HEK293 (cell line): ENCODE data around the gene PTCRA.
A peak's percentile ranks its signal among the peaks of the same experiment; 100 is the strongest.

ENCODE experiments used
- CTCF ChIA-PET: fragments of 350-600 bp; formaldehyde crosslinking; extraction: SDS; loops from one replicate; lab custom pipeline; 2021; ENCODE audit warnings: antibody characterized with exemption; lab: Yijun Ruan, JAX
- POLR2A ChIA-PET: fragments of 300-600 bp; formaldehyde crosslinking; extraction: SDS; loops from one replicate; lab custom pipeline; 2020; ENCODE audit warnings: antibody characterized with exemption, inconsistent platforms; lab: Yijun Ruan, JAX
- H3K27ac ChIP-seq: fragments of 200-500 bp; sonication (Bioruptor generic); 2 replicates; pipeline ENCODE4 v1.5.1; 2014; ENCODE audit warnings: low read depth, low read length, control low read depth, inconsistent platforms; ENCODE audit errors: extremely low read depth
- H3K36me3 ChIP-seq, 2 experiments: fragments of 200-500 bp in 1 of 2; sonication (Bioruptor generic) in 1 of 2; 1 replicate in 1 of 2; 2 replicates in 1 of 2; pipeline ENCODE4 v1.5.1; 2014 to 2017; ENCODE audit warnings: inconsistent platforms in 2 of 2, low read length in 2 of 2; ENCODE audit not compliant: control insufficient read depth in 2 of 2, insufficient read depth in 1 of 2
- H3K4me1 ChIP-seq: fragments of 200-500 bp; sonication (Bioruptor generic); 2 replicates; pipeline ENCODE4 v1.5.1; 2014; ENCODE audit warnings: mild to moderate bottlenecking, low read length, inconsistent platforms; ENCODE audit not compliant: control insufficient read depth, insufficient read depth
- H3K4me3 ChIP-seq: 2 replicates; pipeline ENCODE4 v1.5.1; 2011; ENCODE audit warnings: low read depth, mild to moderate bottlenecking, control low read depth, low read length, moderate library complexity
- H3K9me3 ChIP-seq: fragments of 200-500 bp; sonication (Bioruptor generic); 2 replicates; pipeline ENCODE4 v1.5.1; 2014; ENCODE audit warnings: low read depth, low read length, inconsistent platforms; ENCODE audit not compliant: control insufficient read depth, insufficient read depth
- BCL11B ChIP-seq: fragments of 450-650 bp; formaldehyde crosslinking; IDR thresholded peaks from 2 replicates; pipeline ENCODE4 v1.5.1; 2016; ENCODE audit warnings: low read depth, missing biosample characterization, missing genetic modification characterization
- EGR2 ChIP-seq: fragments of 450-650 bp; formaldehyde crosslinking; IDR thresholded peaks from 2 replicates; pipeline ENCODE4 v1.5.1; 2016; ENCODE audit warnings: low read depth, missing biosample characterization, missing genetic modification characterization
- GLIS1 ChIP-seq: fragments of 450-650 bp; formaldehyde crosslinking; IDR thresholded peaks from 2 replicates; pipeline ENCODE4 v1.5.1; 2016; ENCODE audit warnings: missing biosample characterization, missing genetic modification characterization
- ZBTB6 ChIP-seq: fragments of 450-650 bp; formaldehyde crosslinking; IDR thresholded peaks from 2 replicates; pipeline ENCODE4 v1.5.1; 2017; ENCODE audit warnings: missing biosample characterization, missing genetic modification characterization
- ZFHX2 ChIP-seq: fragments of 450-650 bp; formaldehyde crosslinking; conservative IDR thresholded peaks from 2 replicates; pipeline ENCODE4 v1.5.1; 2016; ENCODE audit warnings: missing biosample characterization, missing genetic modification characterization
- ZNF37A ChIP-seq: fragments of 450-650 bp; IDR thresholded peaks from 2 replicates; pipeline ENCODE4 v1.5.1; 2018; ENCODE audit warnings: missing biosample characterization, missing genetic modification characterization
- ZNF549 ChIP-seq: fragments of 450-650 bp; IDR thresholded peaks from 2 replicates; pipeline ENCODE4 v1.5.1; 2018; ENCODE audit warnings: missing biosample characterization, missing genetic modification characterization, mild to moderate bottlenecking, inconsistent platforms, moderate library complexity
- ZNF654 ChIP-seq: fragments of 450-650 bp; formaldehyde crosslinking; IDR thresholded peaks from 2 replicates; pipeline ENCODE4 v1.5.1; 2016; ENCODE audit warnings: low read depth, missing biosample characterization, missing genetic modification characterization

The PTCRA gene

GRCh38 chr6:42973926-42974325 lies 58.1 kb downstream of the PTCRA start:
- ChIA-PET CTCF (interaction anchor here (0.8 to 3.2 kb wide), 4 partner anchors 10 to 170 kb away, joined by 3 to 20 read pairs (median 3); no protein-coding TSS in a partner anchor), POLR2A (interaction anchor here (0.5 to 3.2 kb wide), 4 partner anchors 10 to 247 kb away, joined by 3 to 29 read pairs (median 7); partner anchors contain the start of genes CNPY3 and PPP2R5D)
- no peak overlapping the region for H3K27ac ChIP-seq
- TF ChIP-seq EGR2 (tag by site-specific recombination) (peak; percentile 40; the same call in 1 of the 2 replicates), ZFHX2 (tag by site-specific recombination) (no peak)
- no peaks in the 10 kb centered on the region for H3K9me3 ChIP-seq
- H3K4me1 ChIP-seq = no peaks in the 10 kb centered on the region
- H3K4me3 ChIP-seq = no peak overlapping the region
- H3K36me3 ChIP-seq = peaks cover 12 to 18% of the 10 kb centered on the region in 2 experiments; a peak in 2 of 3 replicates

GRCh38 chr6:42974919-42975505 lies 59.2 kb downstream of the PTCRA start:
- Histone ChIP-seq H3K4me1 (no peaks in the 10 kb centered on the region), H3K4me3 (no peak overlapping the region), H3K36me3 (peaks cover 10 to 12% of the 10 kb centered on the region in 2 experiments; a peak in 2 of 3 replicates), H3K9me3 (no peaks in the 10 kb centered on the region), H3K27ac (no peak overlapping the region)
- ChIA-PET POLR2A (interaction anchor here (0.6 to 3.2 kb wide), 8 partner anchors 9 to 101 kb away, joined by 3 to 29 read pairs (median 4); partner anchors contain the start of genes CNPY3 and PPP2R5D), CTCF (interaction anchor here (0.6 to 3.2 kb wide), 6 partner anchors 11 to 249 kb away, joined by 3 to 20 read pairs (median 3); no protein-coding TSS in a partner anchor)
- no peak for TF ChIP-seq ZNF654
- no peak for TF ChIP-seq ZNF549 (tag by site-specific recombination)
- peak; percentile 65 for TF ChIP-seq ZBTB6 (tag by site-specific recombination)
- TF ChIP-seq GLIS1 = no peak
- TF ChIP-seq ZNF37A (tag by site-specific recombination) = no peak
- TF ChIP-seq BCL11B = no peak
